Upper lobe of left lung (tissue), 4 donors: Measurements from ENCODE around the gene ASB18.

ENCODE experiments used
- CTCF ChIP-seq, 6 experiments: fragments of 450-650 bp in 4 of 6; fragments of 200-600 bp in 2 of 6; sonication (generic) in 2 of 6; IDR thresholded peaks; one replicate each; pipeline ENCODE4 v1.5.1; 2016 to 2019; ENCODE audit warnings: antibody characterized with exemption in 6 of 6
- EP300 ChIP-seq, 4 donors: sonication (generic); formaldehyde crosslinking; IDR thresholded peaks; one replicate each; pipeline ENCODE4 v1.5.1; 2017; ENCODE audit warnings: antibody characterized with exemption in 4 of 4, control low read depth in 2 of 4
- POLR2A ChIP-seq, 4 donors: fragments of 450-650 bp; IDR thresholded peaks; one replicate each; pipeline ENCODE4 v1.5.1; 2016 to 2017; ENCODE audit warnings: antibody characterized with exemption in 4 of 4, mild to moderate bottlenecking in 2 of 4

GRCh38 chr2:236290742-236291425 lies 26.7 kb upstream of the ASB18 start:
- TF ChIP-seq POLR2A (IDR thresholded peaks at IDR 0.05), result no peak
- TF ChIP-seq EP300 (IDR thresholded peaks at IDR 0.05), result no peak
- TF ChIP-seq CTCF (IDR thresholded peaks at IDR 0.05), result no peak
